HL-60 (cell line): Measurements from ENCODE around the gene ENOX1.

Source experiments
- DNase-seq, 2 experiments: peaks; one replicate each; pipeline ENCODE4 v3.0.0-alpha.2; 2010 to 2020; ENCODE audit warnings: low read depth in 1 of 2, low spot score in 1 of 2
- H3K27ac ChIP-seq: fragments of 250-450 bp; sonication (Bioruptor Pico); replicated peaks from 2 replicates; pipeline ENCODE4 v1.5.1; 2020; ENCODE audit warnings: mild to moderate bottlenecking, moderate library complexity
- H3K27me3 ChIP-seq: fragments of 250-450 bp; sonication (Bioruptor Pico); 2 replicates; pipeline ENCODE4 v1.5.1; 2021; ENCODE audit warnings: mild to moderate bottlenecking, moderate library complexity; ENCODE audit not compliant: insufficient read depth, poor library complexity, severe bottlenecking
- H3K4me3 ChIP-seq: replicated peaks from 2 replicates; pipeline ENCODE4 v1.5.1; 2011; ENCODE audit warnings: mild to moderate bottlenecking, control low read depth, low read length; ENCODE audit not compliant: insufficient read depth
- CTCF ChIP-seq: IDR thresholded peaks from one replicate; pipeline ENCODE4 v1.5.1; 2011; ENCODE audit warnings: low read length, control low read depth, inconsistent platforms; ENCODE audit not compliant: insufficient read depth
- GABPA ChIP-seq: IDR thresholded peaks from 2 replicates; pipeline ENCODE4 v1.6.1; 2012; ENCODE audit warnings: low read depth
- POLR2AphosphoS5 ChIP-seq: IDR thresholded peaks from 2 replicates; pipeline ENCODE4 v1.6.1; 2012; ENCODE audit warnings: low read depth
- REST ChIP-seq: IDR thresholded peaks from 2 replicates; pipeline ENCODE4 v1.6.1; 2012; ENCODE audit warnings: low read depth; ENCODE audit not compliant: insufficient replicate concordance
- SPI1 ChIP-seq: IDR thresholded peaks from 2 replicates; pipeline ENCODE4 v1.6.1; 2012; ENCODE audit warnings: low read depth, mild to moderate bottlenecking, borderline replicate concordance

ENOX1 gene

GRCh38 chr13:43377973-43378372 lies 408.8 kb downstream of the ENOX1 start:
- no peak for DNase-seq
- TF ChIP-seq SPI1 (no peak), REST (no peak), GABPA (no peak), POLR2AphosphoS5 (no peak), CTCF (no peak)
- H3K27me3 ChIP-seq, result no peaks in the 10 kb centered on the region
- no peak overlapping the region for H3K4me3 ChIP-seq
- H3K27ac ChIP-seq, result no peak overlapping the region

DNA sequence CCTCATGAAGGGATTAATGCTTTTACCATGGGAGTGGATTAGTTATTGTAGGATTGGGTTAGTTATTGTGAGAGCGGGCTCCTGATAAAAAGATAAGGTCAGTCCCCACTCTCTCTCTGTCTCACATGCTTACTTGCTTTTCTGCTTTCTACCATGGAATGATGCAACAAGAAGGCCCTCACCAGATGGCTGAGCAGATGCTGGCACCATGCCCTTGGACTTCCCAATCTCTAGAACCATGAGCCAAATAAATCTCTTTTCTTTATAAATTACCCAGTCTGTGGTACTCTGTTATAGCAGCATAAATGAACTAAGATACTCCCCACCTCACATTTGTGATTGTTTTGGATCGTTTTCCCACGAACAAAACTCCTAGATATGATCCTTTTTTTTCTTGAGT lies 409.6 kb downstream of the ENOX1 start:
- no peak for DNase-seq

DNA sequence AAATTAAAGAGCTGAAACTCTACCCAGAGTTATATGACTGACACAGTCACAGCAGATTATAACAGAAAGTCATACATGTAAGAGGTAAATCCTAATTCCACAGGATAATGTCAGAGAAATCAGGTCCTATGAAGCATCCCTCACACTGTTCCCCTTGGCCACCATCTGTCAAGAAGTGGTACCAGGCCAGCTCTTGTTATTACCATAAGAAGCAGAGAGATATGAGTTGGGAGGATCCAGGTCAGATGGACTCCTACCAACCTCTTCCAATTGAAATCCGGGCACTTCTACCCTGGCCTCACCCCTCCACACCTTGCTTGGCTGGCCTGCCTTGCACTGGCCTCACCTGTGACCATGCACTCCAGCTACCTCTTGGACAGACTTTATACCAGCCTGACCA lies 410.2 kb downstream of the ENOX1 start:
- TF ChIP-seq SPI1, result no peak
- TF ChIP-seq CTCF, result no peak
- no peak for TF ChIP-seq REST
- TF ChIP-seq POLR2AphosphoS5, result no peak
- TF ChIP-seq GABPA, result no peak

More for the DNA sequence above, 409.6 kb downstream of the ENOX1 start:
- Histone ChIP-seq H3K4me3 (no peak overlapping the region), H3K27me3 (no peaks in the 10 kb centered on the region), H3K27ac (no peak overlapping the region)
- TF ChIP-seq CTCF, result no peak
- no peak for TF ChIP-seq REST
- no peak for TF ChIP-seq POLR2AphosphoS5
- TF ChIP-seq SPI1, result no peak
- no peak for TF ChIP-seq GABPA

More for the DNA sequence above, 410.2 kb downstream of the ENOX1 start:
- Histone ChIP-seq H3K4me3 (no peak overlapping the region), H3K27ac (no peak overlapping the region), H3K27me3 (no peaks in the 10 kb centered on the region)
- DNase-seq, result no peak
